Heart right ventricle (tissue), 16 donors: ENCODE data around the gene TEX54. TPM values are rescaled to one million over a fixed set of nuclear protein-coding genes. Genes with fewer than 3 reads are reported as not detected.
A peak's percentile ranks its signal among the peaks of the same experiment; 100 is the strongest.
"Not testable (repeated sequence)": the region's sequence is repeated elsewhere in the genome, so short reads cannot be mapped to it uniquely, and the experiment has no call there.

Experiments used
- ATAC-seq, 8 donors: fragments of 200-7000 bp; cut with Tn5 transposase; one replicate each; pipeline ENCODE4 v1.9.1; 2020; ENCODE audit warnings: mild to moderate bottlenecking in 8 of 8, moderate library complexity in 8 of 8, moderate number of reproducible peaks in 1 of 8
- DNase-seq, 2 donors: peaks; one replicate each; pipeline ENCODE4 v3.0.0-alpha.2; 2020
- H3K27ac ChIP-seq, 10 donors: fragments of 200-600 bp; sonication (generic) in 2 of 10; one replicate each; pipeline versions ENCODE4 v1.5.0 to v1.8.0; 2020 to 2022; ENCODE audit warnings: mild to moderate bottlenecking in 3 of 10
- H3K27me3 ChIP-seq, 7 donors: fragments of 200-600 bp; one replicate each; pipeline ENCODE4 v1.8.0; 2021 to 2022; ENCODE audit warnings: mild to moderate bottlenecking in 2 of 7
- H3K36me3 ChIP-seq, 9 donors: fragments of 200-600 bp; sonication (generic) in 1 of 9; one replicate each; pipeline versions ENCODE4 v1.5.0 to v1.8.0; 2020 to 2022; ENCODE audit warnings: mild to moderate bottlenecking in 2 of 9
- H3K4me1 ChIP-seq, 9 donors: fragments of 200-600 bp; sonication (generic) in 1 of 9; one replicate each; pipeline versions ENCODE4 v1.5.0 to v1.8.0; 2020 to 2022; ENCODE audit warnings: mild to moderate bottlenecking in 4 of 9
- H3K4me3 ChIP-seq, 10 donors: fragments of 200-600 bp; sonication (generic) in 2 of 10; one replicate each; pipeline versions ENCODE4 v1.5.0 to v1.8.0; 2020 to 2022; ENCODE audit warnings: mild to moderate bottlenecking in 7 of 10, moderate library complexity in 2 of 10
- H3K9me3 ChIP-seq, 11 donors: fragments of 200-600 bp in 10 of 11; sonication (generic) in 2 of 11; one replicate each; pipeline versions ENCODE4 v1.5.0 to v1.8.0; 2013 to 2022; ENCODE audit warnings: mild to moderate bottlenecking in 2 of 11, control low read depth in 1 of 11, moderate library complexity in 1 of 11
- CTCF ChIP-seq, 9 donors: fragments of 200-600 bp; sonication (generic) in 2 of 9; IDR thresholded peaks; one replicate each; pipeline versions ENCODE4 v1.5.0 to v1.8.0; 2021 to 2022; ENCODE audit warnings: antibody characterized with exemption in 9 of 9, mild to moderate bottlenecking in 5 of 9, moderate library complexity in 1 of 9
- WGBS, 2 donors: extraction: QIAGEN DNeasy Blood & Tissue Kit; methylation state at CpG; one replicate each; pipeline ENCODE4 v1.1.7; 2013; ENCODE audit warnings: inconsistent platforms in 1 of 2; 5-methylcytosine and 5-hydroxymethylcytosine counted together
- intact Hi-C, 10 donors: fragments of 100-400 bp; cut with DNase I; formaldehyde crosslinking; loops; one replicate each; pipeline versions ENCODE4 v1.11.1 to v1.14.2; 2022
- polyA plus RNA-seq, 2 donors: library from polyadenylated mRNA; stranded (reverse); fragments of 200-250 nt; gene quantifications; one replicate each; pipeline ENCODE4 v1.2.3, GENCODE V29; 2013
- total RNA-seq, 10 donors: library from RNA; stranded (reverse); fragmentation: NEBNext Ultra II Directional in 3 of 10; extraction: Animal tissue kit (Norgen Biotek cat#: 25700) in 3 of 10; gene quantifications; one replicate each; pipeline versions ENCODE4 v1.2.1 to v1.2.4, GENCODE V29; 2021 to 2023
- donor health status: Arrhythmogenic right ventricular cardiomyopathy.
- donor health status: ischemic (EF 13 %, LVEDD 7.1; RV severe dilation, severe dysfunction).
- donor health status: healthy with polysubstance abuse.
- donor health status: DM: no; HTN: yes; CAD: no.
- donor health status: DM: no; HTN: no; CAD: no.
- donor health status: ischemic (EF 25% LVEDD 6.9; RV normal size, moderate dysfunction).
- donor health status: ischemic (EF 25% LVEDD 5.7; RV mildly dilated, moderate dysfunction).
- donor health status: healthy.
- donor health status: DM: yes; HTN: yes; CAD: no.
- donor health status: Ischemic cardiomyopathy.
- donor health status: ischemic (EF 35%, LVEDD 5.7; RV mildly dilated, moderate dysfunction).
- donor health status: nonischemic (EF 11% LVEDD 7.7; RV severe dilation, severe dysfunction).
- donor health status: DM: yes; HTN: yes; CAD: no.
- donor health status: PGD.
- donor health status: ischemic (EF 29% LVEDD 5.4; RV normal size, mild dysfunction).
- donor health status: nonischemic (EF 23%, LVEDD 6.1; RV moderate dilation, normal function).

The TEX54 gene
- total and polyA plus RNA-seq, 12 donors = not detected

GRCh38 chr11:62841361-62842170 is 8.9 kb upstream of the TEX54 start:
- TF ChIP-seq CTCF (IDR thresholded peaks at IDR 0.05) = no peak
- intact Hi-C loops = loop anchor here in 4 of 10 donors (2.0 to 5.0 kb wide), 5 partner anchors 13 to 134 kb away; partner anchors contain the start of genes BSCL2 (in 1 of the 4), GNG3 (in 1 of the 4), HNRNPUL2 (in 1 of the 4) and SLC3A2 (in 1 of the 4)
- 0 to 1% methylated on average over 33 of the region's 33 CpGs for WGBS, 2 donors

GRCh38 chr11:62840721-62841360 is 8.2 kb upstream of the TEX54 start:
- H3K4me3 ChIP-seq = peak overlapping the region; percentile 63 to 99 (median 78)
- H3K9me3 ChIP-seq, H3K27me3 ChIP-seq: not testable (repeated sequence)
- peak; percentile 58 to 61 for DNase-seq
- intact Hi-C loops = loop anchor here in 4 of 10 donors (2.0 to 5.0 kb wide), 4 partner anchors 14 to 134 kb away; partner anchors contain the start of genes BSCL2 (in 1 of the 4), GNG3 (in 1 of the 4), HNRNPUL2 (in 1 of the 4) and TMEM179B (in 1 of the 4)
- H3K4me1 ChIP-seq = peaks cover 0 to 36% (median 24%) of the 10 kb centered on the region in 9 donors
- WGBS, 2 donors = 1% methylated on average over 41 of the region's 41 CpGs
- peak in 7 of 8 donors; percentile 1 to 40 (median 12) for ATAC-seq
- H3K36me3 ChIP-seq = peaks cover 0 to 22% (median 5%) of the 10 kb centered on the region in 9 donors
- peak overlapping the region; percentile 92 to 98 (median 97) for H3K27ac ChIP-seq

More at GRCh38 chr11:62841361-62842170, 8.9 kb upstream of the TEX54 start:
- no peaks in the 10 kb centered on the region for H3K27me3 ChIP-seq
- ATAC-seq (peak; percentile 68 to 83 (median 79)), DNase-seq (peak; percentile 70 to 95)
- H3K36me3 ChIP-seq = peaks cover 0 to 15% (median 0%) of the 10 kb centered on the region in 9 donors
- H3K27ac ChIP-seq = peak overlapping the region; percentile 92 to 98 (median 97)
- H3K9me3 ChIP-seq = no peaks in the 10 kb centered on the region
- H3K4me3 ChIP-seq = peak overlapping the region; percentile 19 to 99 (median 77)
- H3K4me1 ChIP-seq = peaks cover 0 to 36% (median 24%) of the 10 kb centered on the region in 9 donors

GRCh38 chr11:62839050-62839945 is 6.7 kb upstream of the TEX54 start, which contains the start of gene WDR74:
Gene WDR74 (minus strand): TSS chr11:62839590. CDS start chr11:62839570, 20 bp downstream.
- Histone ChIP-seq H3K27me3 (no peaks in the 10 kb centered on the region), H3K4me1 (peaks cover 0 to 39% (median 24%) of the 10 kb centered on the region in 9 donors), H3K9me3 (no peaks in the 10 kb centered on the region), H3K36me3 (peaks cover 0 to 37% (median 20%) of the 10 kb centered on the region in 9 donors), H3K4me3 (peak within 1 kb of the TSS; percentile 63 to 99 (median 78)), H3K27ac (peak within 1 kb of the TSS; percentile 92 to 98 (median 97))
- no peak for TF ChIP-seq CTCF (IDR thresholded peaks at IDR 0.05)
- peak; percentile 77 to 80 (median 79) for ATAC-seq
- 0 to 1% methylated on average over 62 of the region's 62 CpGs for WGBS, 2 donors
- DNase-seq = peak; percentile 93
- intact Hi-C loops = loop anchor here in 5 of 10 donors (2.0 to 10.0 kb wide), 5 partner anchors 34 to 234 kb away; partner anchors contain the start of genes MTA2 (in 1 of the 5), NXF1 (in 1 of the 5), TMEM179B (in 1 of the 5) and TMEM223 (in 1 of the 5)

GRCh38 chr11:62835336-62835735 is 2.7 kb upstream of the TEX54 start:
- Histone ChIP-seq H3K9me3 (no peaks in the 10 kb centered on the region), H3K4me3 (no peak overlapping the region), H3K4me1 (peaks cover 5 to 46% (median 30%) of the 10 kb centered on the region in 9 donors), H3K27ac (no peak overlapping the region), H3K27me3 (no peaks in the 10 kb centered on the region), H3K36me3 (peaks cover 0 to 47% (median 30%) of the 10 kb centered on the region in 9 donors)
- intact Hi-C loops = loop anchor here in 4 of 10 donors (5.0 to 10.0 kb wide), 4 partner anchors 38 to 231 kb away; partner anchors contain the start of genes MTA2 (in 1 of the 4), TMEM179B (in 1 of the 4) and TMEM223 (in 1 of the 4)
- DNase-seq (no peak), ATAC-seq (no peak)
- WGBS, 2 donors = 86 to 90% methylated on average over 8 of the region's 8 CpGs
- TF ChIP-seq CTCF (IDR thresholded peaks at IDR 0.05) = no peak
